Subcutaneous adipose tissue (tissue), 4 donors: ENCODE data around the gene NOL3. TPM values are rescaled to one million over a fixed set of nuclear protein-coding genes. Genes with fewer than 3 reads are reported as not detected.

ENCODE experiments used
- CTCF ChIP-seq: fragments of 450-650 bp; IDR thresholded peaks from one replicate; pipeline ENCODE4 v1.5.1; 2016; ENCODE audit warnings: low read depth, mild to moderate bottlenecking, control low read depth, antibody characterized with exemption, moderate library complexity
- total RNA-seq, 4 donors: library from RNA; depleted of rRNA; stranded (reverse); fragments of >200 nt; gene quantifications; one replicate each; pipeline ENCODE4 v1.1.0, GENCODE V29; 2016

NOL3 gene
- total RNA-seq, 4 donors from 2014 or later: 22.9 to 106 (median 57.4) TPM

- no peak for TF ChIP-seq CTCF
Measured at GRCh38 chr16:67188798-67189197, 18.5 kb downstream of the NOL3 start.

DNA sequence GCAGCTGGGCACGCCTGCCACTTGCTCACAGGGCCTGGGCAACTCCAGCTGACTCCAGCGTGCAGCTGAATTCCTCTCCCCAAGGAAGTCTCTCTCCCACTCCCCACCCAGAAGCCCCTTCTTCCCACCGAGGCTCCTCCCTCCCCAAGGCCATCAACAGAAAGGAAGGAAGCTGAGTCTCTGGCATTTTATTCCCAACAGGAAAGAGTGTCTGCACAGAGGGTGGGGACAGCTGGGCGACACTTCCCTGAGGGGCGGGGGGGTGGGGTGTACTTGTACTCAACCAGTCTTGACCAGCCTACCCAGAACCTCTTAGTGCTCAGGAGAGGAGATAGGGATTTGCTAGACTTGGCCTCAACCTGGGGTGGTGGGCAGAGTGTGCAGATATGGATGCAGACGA, 19.7 kb downstream of the NOL3 start, which contains the start of gene EXOC3L1:
Gene EXOC3L1, minus strand, starts transcription at position 96 of the 400 bp plus-strand sequence. CDS start 460 bp downstream, outside the sequence.
- no peak for TF ChIP-seq CTCF

GRCh38 chr16:67190448-67191399, 20.4 kb downstream of the NOL3 start:
- TF ChIP-seq CTCF: no peak

- no peak for TF ChIP-seq CTCF
Measured at GRCh38 chr16:67191411-67191994, 21.2 kb downstream of the NOL3 start.

- no peak for TF ChIP-seq CTCF
Measured at GRCh38 chr16:67191995-67192681, 21.8 kb downstream of the NOL3 start, which contains the start of gene E2F4. E2F4 (plus strand) TSS chr16:67192155; CDS start chr16:67192228, 73 bp downstream.

- no peak for TF ChIP-seq CTCF
Measured at GRCh38 chr16:67192781-67193361, 22.5 kb downstream of the NOL3 start.
